ENCODE data around the gene CEP112.

DNA sequence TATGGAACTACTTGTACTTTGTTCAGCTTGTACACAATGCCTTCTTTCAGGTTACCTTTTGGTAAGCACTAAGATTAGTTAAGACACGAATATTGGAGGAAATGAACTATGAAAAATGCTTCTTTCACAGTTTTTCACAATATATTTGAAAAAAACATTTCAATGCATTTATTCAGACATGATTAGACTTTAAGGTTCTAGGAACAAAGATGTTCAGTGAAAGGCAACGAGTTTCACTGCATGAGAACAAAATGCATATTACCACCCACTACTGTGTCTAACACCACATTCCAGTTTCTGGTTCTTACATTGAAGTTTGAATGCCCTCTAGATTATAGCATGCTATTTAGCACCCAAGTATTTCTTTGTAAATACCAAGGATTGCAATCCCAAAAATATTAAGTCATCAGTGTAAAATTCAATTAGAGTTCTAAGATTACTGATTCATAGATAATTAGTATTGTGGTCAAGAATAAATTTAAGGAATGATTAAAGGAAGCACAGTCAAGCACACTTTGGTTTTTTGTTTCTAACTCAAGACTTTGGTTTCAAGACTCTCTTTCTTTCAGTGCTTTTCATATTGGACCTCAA, 261.7 kb downstream of the CEP112 start:
- TF ChIP-seq CTCF (IDR thresholded peaks at IDR 0.05; ENCODE audit: extremely low read depth in 1 of 2, insufficient read depth in 1 of 2, low read depth in 1 of 2, low read length in 2 of 2) (no peak), POLR2AphosphoS5 (IDR thresholded peaks at IDR 0.05; ENCODE audit: insufficient read depth, low read depth, low read length) (no peak)
- TF ChIP-seq, protein P1, sequence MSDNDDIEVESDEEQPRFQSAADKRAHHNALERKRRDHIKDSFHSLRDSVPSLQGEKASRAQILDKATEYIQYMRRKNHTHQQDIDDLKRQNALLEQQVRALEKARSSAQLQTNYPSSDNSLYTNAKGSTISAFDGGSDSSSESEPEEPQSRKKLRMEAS (IDR thresholded peaks at IDR 0.05; ENCODE audit: insufficient read depth, insufficient read length) = no peak

Data from endothelial cell of umbilical vein (primary cell).